GM21528 (cell line): Measurements from ENCODE around the gene EBPL.
"Not testable (repeated sequence)": the region's sequence is repeated elsewhere in the genome, so short reads cannot be mapped to it uniquely, and the experiment has no call there.

Experiments
- ATAC-seq: cut with Tn5 transposase; IDR thresholded peaks from one replicate; pipeline ENCODE4 v1.9.1; 2021; ENCODE audit warnings: mild to moderate bottlenecking, moderate library complexity; ENCODE audit not compliant: unreplicated experiment, low FRiP score

EBPL gene

GRCh38 chr13:49690995-49691784 lies at the start of gene EBPL:
Gene EBPL, minus strand, starts transcription at chr13:49691486. Its CDS starts 62 bp downstream, at chr13:49691424.
- peak; percentile 98 for ATAC-seq

- ATAC-seq: no peak
Observed at GRCh38 chr13:49740870-49741269, 49.6 kb upstream of the EBPL start.

GRCh38 chr13:49739498-49740187 lies 48.4 kb upstream of the EBPL start:
- ATAC-seq: no peak

- no peak for ATAC-seq
Observed at GRCh38 chr13:49733181-49733951, 42.1 kb upstream of the EBPL start.

- no peak for ATAC-seq
Observed at GRCh38 chr13:49731766-49732165, 40.5 kb upstream of the EBPL start.

GRCh38 chr13:49716615-49717014 lies 25.3 kb upstream of the EBPL start:
- no peak for ATAC-seq

- ATAC-seq: no peak
Observed at GRCh38 chr13:49714757-49715156, 23.5 kb upstream of the EBPL start.

- no peak for ATAC-seq
Observed at GRCh38 chr13:49711218-49711863, 20.1 kb upstream of the EBPL start.

GRCh38 chr13:49704264-49704663 lies 13.0 kb upstream of the EBPL start:
- ATAC-seq: not testable (repeated sequence)

GRCh38 chr13:49701491-49701890 lies 10.2 kb upstream of the EBPL start:
- ATAC-seq: no peak

GRCh38 chr13:49697468-49697867 lies 6.2 kb upstream of the EBPL start:
- no peak for ATAC-seq

GRCh38 chr13:49694446-49694845 lies 3.2 kb upstream of the EBPL start:
- ATAC-seq: no peak

GRCh38 chr13:49693877-49694276 lies 2.6 kb upstream of the EBPL start:
- no peak for ATAC-seq

GRCh38 chr13:49693191-49693733 lies 2.0 kb upstream of the EBPL start:
- no peak for ATAC-seq

- peak; percentile 13 for ATAC-seq
Observed at GRCh38 chr13:49690133-49690994, 922 bp downstream of the EBPL start.

GRCh38 chr13:49683489-49683888 lies 7.8 kb downstream of the EBPL start:
- no peak for ATAC-seq

- ATAC-seq: no peak
Observed at GRCh38 chr13:49681842-49682435, 9.3 kb downstream of the EBPL start.

GRCh38 chr13:49679246-49679645 lies 12.0 kb downstream of the EBPL start:
- no peak for ATAC-seq
